ENCODE results near the gene FOXRED2.
A peak's percentile ranks its signal among the peaks of the same experiment; 100 is the strongest.

The FOXRED2 gene

DNA sequence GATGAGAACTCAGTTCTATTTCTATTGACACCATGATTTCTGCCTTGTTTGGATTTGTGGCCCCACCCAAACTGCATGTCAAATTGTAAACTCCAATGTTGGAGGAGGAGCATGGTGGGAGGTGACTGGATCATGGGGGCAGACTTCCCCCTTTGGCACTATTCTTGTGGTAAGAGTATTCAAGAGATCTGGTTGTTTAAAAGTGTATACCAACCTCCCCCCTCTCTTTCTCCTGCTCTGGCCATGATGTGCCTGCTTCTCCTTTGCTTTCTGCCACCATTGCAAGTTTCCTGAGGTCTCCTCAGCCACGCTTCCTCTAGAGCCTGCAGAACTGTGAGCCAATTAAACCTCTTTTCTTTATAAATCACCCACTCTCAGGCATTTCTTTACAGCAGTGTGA, 7.9 kb upstream of the FOXRED2 start:
- DNase-seq (ENCODE audit: low read depth), result no peak

DNA sequence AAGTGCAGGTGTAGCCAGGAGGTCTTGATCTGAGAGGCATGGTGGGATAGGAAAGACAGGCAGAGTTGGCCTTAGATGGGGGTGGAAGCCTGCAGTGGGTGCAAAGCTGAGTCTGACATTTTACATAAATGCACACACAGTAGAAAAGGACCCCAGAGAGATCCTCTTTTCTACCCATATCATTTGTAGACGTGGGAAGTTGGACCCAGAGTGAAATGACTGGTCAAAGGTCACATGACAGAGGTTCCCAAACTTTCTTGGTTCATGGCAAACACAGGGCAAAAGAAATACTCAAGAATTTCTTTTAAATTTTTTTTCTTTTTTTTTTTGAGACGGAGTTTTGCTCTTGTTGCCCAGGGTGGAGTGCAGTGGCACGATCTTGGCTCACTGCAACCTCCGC, 6.2 kb upstream of the FOXRED2 start:
- no peak for DNase-seq (ENCODE audit: low read depth)

- DNase-seq (ENCODE audit: low read depth), result no peak
Measured at GRCh38 chr22:36512333-36512732, 5.5 kb upstream of the FOXRED2 start.

DNA sequence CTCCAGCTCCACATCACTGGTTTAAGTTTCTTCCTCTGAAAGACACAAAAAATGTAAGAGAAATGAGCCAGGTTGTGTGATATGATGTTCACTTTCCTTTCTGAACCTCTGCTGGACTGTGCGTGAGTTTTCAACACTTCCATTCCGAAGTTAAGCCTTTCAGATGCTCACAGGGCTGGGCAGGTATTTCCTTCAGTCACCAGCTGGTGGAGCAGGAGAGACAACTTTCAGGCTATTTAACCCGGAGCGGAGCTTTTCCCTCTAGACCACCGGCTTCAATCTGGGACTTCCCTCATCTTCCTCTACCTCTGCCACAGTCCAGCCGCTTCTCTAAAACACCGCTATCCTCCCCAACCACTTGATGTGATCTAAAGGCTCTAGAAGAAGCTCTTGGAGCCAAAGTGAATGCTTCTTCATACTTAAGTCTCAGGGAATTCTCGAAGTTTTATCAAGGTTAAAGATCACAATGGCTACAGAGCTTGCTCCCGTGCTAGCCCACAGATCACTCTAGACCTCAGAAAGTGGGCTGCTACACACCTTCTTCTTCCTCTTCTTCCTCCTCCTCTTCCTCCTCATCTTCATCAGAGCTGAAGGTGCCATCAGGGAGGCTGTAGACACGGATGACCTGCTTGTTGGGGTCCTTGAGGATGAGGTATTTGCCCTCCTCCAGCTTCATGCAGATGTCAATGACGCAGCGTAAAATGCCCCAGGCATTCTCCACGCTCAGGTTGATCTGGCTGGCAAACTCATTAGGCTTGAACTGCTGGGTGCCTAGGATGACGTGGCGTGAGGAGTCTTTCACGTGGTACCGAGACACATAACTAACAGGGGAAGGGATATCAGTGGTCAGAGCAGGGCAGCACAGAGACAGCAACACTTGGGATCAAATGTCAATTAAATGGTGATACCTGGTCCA, 4.4 kb upstream of the FOXRED2 start:
- DNase-seq (ENCODE audit: low read depth), result no peak

- DNase-seq (ENCODE audit: low read depth), result no peak
Measured at GRCh38 chr22:36510384-36510783, 3.5 kb upstream of the FOXRED2 start.

- DNase-seq (ENCODE audit: low read depth), result no peak
Measured at GRCh38 chr22:36507518-36508010, 724 bp upstream of the FOXRED2 start.

DNA sequence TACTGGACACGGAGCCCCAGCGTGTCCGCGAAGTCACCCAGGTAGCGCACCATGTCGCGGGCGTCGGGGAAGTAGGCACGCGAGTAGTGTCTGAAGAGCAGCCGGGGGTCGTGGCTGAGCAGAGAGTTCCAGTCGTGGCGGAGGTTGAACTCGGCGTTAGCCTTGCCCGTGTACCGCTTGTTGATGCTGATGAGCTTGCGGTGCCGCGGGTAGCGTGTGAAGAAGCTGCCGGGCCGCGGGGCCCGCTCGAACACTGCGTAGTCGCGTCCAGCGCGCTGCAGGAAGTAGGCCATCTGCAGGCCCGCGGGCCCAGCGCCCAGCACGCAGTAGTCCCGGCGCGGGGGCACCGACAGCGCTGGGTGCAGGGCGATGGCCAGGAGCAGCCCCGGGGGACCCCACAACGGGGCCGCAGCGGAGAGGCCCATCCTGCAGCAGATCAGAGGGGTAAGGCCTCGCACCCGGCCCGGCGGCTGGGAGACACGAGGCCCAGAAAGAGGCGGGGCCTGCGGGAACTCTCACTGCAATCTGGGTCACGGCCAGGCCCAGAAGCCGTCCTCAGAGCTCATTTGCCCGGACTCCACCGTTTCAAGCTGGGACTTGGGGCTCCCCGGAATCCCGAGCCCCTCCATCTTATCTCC, 723 bp downstream of the FOXRED2 start:
- no peak for DNase-seq (ENCODE audit: low read depth)

DNA sequence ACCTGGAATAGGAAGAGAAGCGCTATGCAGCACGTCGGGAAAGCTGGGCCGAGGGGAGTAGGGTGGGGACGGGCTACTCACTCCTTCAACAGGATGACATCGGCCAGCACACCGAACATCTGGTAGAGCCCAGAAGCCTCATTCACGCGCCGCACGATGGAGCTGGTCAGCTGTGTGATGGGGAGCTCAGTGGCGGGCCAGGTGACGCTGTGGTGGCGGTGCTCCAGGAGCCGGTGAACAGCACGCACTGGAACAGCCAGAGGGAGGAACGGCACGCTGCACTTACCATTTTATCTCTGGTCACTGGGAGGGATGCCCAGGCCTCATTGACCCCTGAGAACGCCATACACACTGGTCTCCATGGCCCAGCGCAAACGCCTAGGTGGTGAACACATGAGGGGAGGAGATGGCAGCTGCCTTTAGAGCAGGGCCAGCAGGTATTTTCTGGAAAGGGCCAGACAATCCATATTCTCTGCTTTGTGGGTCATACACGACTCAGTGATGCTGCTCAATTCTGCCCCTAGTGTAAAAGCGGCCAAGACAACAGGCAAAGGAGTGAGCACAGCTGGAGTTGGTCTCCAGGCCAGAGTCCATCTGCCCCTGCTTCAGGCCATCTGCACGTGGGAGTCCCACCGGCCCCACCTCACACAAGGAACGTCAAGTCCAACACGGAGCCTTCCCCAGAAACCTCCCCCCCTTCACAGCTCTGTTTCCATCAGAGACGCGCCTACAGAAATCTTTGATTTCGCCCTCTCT, 8.8 kb downstream of the FOXRED2 start:
- no peak for DNase-seq (ENCODE audit: low read depth)

- DNase-seq (ENCODE audit: low read depth), result no peak
Measured at GRCh38 chr22:36493690-36494110, 13.1 kb downstream of the FOXRED2 start.

DNA sequence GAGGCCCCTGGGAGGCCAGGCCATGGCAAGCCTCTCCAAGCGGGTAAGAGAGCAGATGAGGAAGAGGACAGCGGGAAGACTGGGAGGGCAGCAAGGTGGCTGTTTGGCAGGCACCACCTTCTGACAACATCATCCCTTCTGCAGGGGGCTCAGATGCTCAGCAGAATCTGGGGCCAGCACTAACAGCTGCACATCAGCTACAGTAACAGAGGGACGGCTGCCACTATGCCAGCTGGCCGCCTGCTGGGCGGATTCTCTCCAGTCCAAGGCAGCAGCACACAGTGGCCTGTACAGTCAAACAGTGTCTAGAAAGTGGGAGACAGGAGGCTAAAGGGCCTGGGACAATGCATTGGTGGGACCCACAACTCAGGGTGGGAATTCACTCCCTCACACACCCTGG, 14.7 kb downstream of the FOXRED2 start:
- no peak for DNase-seq (ENCODE audit: low read depth)

DNA sequence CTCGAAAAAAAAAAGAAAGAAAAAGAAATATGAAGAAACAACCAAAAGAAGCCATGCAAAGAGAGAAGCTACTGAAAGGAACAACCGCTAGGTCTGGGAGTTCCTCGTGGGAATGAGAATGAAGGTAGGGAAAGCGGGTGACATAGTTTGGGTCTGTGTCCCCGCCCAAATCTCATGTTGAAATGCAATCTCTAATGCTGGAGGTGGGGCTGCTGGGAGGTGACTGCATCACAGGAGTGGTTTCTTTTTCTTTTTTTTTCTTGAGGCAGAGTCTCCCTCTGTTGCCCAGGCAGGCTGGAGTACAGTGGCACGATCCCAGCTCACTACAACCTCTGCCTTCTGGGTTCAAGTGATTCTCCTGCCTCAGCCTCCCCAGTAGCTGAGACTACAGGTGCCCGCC, 15.7 kb downstream of the FOXRED2 start:
- DNase-seq (ENCODE audit: low read depth), result no peak

- peak; percentile 58 for DNase-seq (ENCODE audit: low read depth)
Measured at GRCh38 chr22:36486619-36487384, 20.0 kb downstream of the FOXRED2 start.

GRCh38 chr22:36481393-36482168, 25.3 kb downstream of the FOXRED2 start, which contains the start of gene TXN2:
Gene TXN2 (minus strand): TSS chr22:36481640. CDS start chr22:36480837, 803 bp downstream.
- DNase-seq (ENCODE audit: low read depth), result peak; percentile 93

DNA sequence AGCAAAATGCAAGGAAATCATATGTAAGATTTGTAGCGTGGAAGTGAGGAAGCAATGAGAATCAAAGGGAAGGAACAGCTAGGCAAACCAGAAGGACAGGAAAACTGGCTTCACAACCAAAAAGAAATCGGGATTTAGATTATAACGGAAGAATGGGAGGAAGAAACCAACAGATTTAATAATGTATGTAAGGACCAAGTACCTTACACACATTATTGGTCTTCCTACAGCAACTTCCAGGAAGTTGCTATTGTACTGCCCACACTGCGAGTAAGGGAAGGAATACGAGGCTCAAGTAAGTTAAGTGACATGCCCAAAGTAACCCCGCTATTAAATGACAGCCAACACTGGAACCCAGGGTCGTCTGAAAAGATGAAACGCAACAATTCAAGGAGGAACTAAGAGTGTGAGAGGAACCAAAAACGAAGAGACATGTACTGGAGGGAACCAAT, 25.9 kb downstream of the FOXRED2 start:
- no peak for DNase-seq (ENCODE audit: low read depth)

DNA sequence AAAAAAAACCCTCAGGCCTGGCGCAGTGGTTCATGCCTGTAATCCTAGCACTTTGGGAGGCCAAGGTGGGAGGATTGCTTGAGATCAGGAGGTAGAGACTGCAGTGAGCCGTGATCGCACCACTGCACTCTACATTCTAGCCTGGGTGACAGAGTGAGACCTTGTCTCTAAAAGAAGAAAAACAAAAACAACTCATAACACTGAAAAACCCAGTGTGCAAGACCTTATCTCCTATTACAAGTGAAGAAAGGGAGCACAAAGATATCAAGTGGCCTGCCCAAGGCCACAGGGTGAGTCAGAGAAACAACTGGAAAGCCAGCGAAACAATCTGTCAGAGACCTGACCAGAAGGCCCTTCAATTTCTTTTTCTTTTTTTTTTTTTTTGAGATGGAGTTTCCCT, 27.9 kb downstream of the FOXRED2 start:
- DNase-seq (ENCODE audit: low read depth), result no peak

DNA sequence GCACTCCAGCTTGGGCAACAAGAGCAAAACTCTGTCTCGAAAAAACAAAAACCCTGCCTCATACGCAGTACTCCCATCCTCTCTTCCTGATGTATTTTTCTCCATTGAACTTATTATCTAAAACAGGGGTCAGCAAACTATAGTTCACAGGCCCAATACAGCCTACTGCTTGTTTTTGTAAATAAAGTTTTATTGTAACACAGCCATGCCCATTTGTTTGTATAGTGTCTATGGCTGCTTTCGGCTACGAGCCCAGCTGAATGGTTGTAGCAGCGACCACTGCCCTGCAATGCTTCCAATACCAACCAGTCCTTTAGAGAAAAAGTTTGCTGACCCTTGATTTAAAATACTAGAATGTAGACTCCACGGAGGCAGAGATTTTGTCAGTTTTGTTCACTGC, 31.5 kb downstream of the FOXRED2 start:
- DNase-seq (ENCODE audit: low read depth), result no peak

DNA sequence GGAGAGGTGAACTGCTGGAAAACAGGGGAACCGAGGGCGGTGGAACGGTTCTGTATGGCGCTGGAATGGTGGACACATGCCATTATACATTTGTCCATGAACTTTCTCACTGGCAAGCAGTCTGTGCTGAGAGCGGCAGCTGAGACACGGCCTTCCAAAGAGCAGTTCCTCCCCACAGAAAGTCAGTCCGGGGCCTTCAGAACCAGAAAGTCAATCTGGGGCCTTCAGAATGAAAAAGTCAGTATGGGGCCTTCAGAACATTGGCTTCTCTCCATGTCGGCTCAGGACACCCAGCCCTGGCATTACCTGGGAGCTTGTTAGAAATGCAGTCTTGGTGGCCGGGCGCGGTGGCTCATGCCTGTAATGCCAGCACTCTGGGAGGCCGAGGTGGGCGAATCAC, 34.2 kb downstream of the FOXRED2 start:
- DNase-seq (ENCODE audit: low read depth), result no peak

- DNase-seq (ENCODE audit: low read depth), result no peak
Measured at GRCh38 chr22:36471341-36471821, 35.5 kb downstream of the FOXRED2 start.

GRCh38 chr22:36470994-36471331, 35.9 kb downstream of the FOXRED2 start:
- DNase-seq (ENCODE audit: low read depth), result no peak

GRCh38 chr22:36470162-36470993, 36.5 kb downstream of the FOXRED2 start:
- DNase-seq (ENCODE audit: low read depth), result peak; percentile 79
